GM18502 (cell line): ENCODE measurements around the gene KCTD21.
"Not testable (repeated sequence)": the region's sequence is repeated elsewhere in the genome, so short reads cannot be mapped to it uniquely, and the experiment has no call there.

Source experiments
- ATAC-seq: cut with Tn5 transposase; IDR thresholded peaks from one replicate; pipeline ENCODE4 v1.9.1; 2021; ENCODE audit warnings: mild to moderate bottlenecking; ENCODE audit not compliant: unreplicated experiment, poor library complexity

KCTD21 gene, protein sequence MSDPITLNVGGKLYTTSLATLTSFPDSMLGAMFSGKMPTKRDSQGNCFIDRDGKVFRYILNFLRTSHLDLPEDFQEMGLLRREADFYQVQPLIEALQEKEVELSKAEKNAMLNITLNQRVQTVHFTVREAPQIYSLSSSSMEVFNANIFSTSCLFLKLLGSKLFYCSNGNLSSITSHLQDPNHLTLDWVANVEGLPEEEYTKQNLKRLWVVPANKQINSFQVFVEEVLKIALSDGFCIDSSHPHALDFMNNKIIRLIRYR

DNA sequence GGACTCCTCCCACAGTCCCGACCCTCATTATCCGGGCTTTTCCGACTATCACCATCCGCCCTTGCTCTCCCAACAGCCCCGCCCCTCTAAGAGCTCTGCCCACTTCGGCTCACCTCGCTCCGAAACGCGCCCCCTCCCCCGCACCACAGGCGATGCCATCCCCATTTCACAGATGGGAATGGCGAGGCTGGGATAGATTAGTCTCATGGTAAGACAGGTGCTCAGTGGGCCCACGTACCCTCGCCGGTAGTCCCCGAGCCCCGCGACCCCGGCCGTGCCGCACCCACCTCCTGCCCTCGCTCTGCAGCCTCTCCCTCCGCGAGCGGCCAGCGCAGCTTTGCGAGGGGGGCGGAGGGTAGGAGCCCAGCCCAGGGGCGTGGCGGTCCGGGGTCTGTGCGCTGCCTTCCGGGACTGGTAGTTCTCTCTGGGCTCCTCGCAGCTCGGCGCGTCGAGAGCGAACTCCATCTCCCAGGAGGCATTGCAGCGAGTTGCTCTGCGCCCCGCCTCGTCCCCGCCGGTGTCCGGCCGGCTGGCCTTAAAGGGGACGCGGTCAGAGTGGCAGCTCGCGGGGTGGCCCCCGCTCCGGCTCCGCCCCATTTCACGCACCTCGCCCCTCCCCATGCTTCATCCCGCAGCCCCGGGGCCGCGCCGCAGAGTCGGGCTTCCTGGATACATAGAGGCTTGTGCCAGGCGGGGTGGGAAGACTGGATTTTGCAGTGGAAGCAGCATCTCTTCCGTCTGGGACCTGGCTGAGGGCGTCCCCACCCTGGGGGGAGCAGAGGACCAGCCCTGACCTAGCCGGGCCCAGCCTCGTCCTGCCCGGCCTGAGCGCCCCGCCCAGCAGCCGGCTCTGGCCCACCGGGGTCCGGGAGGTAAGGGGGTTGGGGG, at the start of gene KCTD21, which contains the start of gene USP35:
TSS of gene KCTD21 (minus strand) at position 341 of the 888 bp plus-strand sequence. CDS start 14,072 bp downstream, outside the sequence.
TSS of gene USP35 (plus strand) at position 634 of the 888 bp plus-strand sequence. CDS start 7,327 bp downstream, outside the sequence.
- ATAC-seq: peak; percentile 98

DNA sequence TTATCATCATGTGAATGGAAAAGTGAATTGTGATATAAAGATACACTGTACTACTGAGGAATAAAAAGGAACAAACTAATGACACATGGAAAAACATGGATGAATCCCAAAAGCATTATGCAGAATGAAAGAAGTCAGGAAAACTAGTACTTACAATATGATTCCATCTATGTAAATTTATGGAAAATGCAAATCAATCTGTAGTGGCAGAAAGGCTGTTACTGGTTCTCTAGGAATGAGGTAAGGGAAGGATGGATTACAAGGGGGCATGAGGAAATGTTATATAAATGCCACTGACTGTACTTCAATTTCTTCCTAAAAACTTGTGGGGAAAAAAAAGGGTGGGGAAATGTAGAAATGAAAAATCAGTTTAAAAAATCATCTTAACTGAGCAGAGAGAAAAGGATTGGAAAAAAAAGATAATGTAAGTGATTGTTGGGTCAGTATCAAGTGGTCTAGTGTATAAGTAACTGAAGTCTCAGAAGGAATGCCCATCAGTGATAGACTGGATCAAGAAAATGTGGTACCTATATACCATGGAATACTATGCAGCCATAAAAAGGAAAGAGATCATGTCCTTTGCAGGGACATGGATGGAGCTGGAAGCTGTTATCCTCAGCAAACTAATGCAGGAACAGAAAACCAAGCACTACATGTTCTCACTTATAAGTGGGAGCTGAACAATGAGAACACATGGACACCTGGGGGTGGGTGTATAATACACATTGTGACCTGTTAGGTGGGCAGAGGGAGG, 49.0 kb upstream of the KCTD21 start:
- no peak for ATAC-seq

DNA sequence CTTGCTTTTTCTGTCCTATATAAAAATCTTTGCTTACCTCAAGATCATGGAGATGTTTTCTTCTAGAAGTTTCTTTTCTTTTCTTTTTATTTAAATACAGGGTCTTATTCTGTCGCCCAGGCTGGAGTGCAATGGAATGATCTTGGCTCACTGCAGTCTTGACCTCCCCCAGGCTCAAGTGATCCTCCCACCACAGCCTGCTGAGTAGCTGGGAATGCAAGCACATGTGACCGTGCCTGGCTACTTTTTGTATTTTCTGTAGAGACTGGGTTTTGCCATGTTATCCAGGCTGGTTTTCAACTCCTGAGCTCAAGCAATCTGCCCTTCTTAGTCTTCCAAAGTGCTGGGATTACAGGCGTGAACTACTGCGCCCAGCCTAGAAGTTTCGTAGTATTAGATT, 45.6 kb upstream of the KCTD21 start:
- ATAC-seq: no peak

DNA sequence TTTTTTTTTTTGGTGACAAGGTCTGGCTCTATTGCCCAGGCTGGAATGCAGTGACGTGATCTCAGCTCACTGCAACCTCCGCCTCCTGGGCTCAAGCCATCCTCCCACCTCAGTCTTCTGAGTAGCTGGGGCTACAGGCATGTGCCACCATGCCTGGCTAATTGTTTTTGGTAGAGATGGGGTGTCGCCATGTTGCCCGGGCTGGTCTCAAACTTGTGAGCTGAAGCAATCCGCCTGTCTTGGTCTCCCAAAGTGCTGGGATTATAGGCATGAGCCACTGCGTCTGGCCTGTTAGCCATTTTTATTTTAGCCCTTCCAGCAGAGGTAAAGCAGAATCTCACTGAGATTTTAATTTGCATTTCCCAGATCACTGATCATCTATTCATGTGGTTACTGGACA, 44.6 kb upstream of the KCTD21 start:
- not testable (repeated sequence) for ATAC-seq

DNA sequence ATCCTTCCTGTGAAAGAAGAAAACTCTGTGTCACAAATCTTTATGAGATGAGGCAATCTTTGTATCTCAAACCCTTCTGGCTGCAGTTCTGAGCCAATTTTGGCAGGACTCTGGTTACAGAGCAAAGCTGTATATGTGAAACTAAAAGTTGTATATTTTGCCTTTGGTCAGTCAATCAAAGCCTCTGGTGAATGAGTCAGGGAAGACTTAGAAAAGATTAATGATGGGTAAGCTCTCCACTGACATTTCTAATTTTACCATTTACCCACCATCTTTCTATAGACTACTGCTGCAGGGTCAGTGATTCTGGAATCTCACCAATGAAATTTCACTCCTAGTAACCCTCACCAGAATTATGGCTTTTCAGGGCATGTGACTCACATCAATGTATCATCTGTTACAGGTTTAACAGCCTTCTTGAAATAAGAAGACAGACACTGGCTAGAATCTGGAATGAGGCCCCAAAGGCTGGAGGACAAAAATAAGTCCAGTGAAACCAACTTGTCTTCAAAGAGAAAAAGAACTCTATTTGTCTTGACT, 43.6 kb upstream of the KCTD21 start:
- no peak for ATAC-seq

DNA sequence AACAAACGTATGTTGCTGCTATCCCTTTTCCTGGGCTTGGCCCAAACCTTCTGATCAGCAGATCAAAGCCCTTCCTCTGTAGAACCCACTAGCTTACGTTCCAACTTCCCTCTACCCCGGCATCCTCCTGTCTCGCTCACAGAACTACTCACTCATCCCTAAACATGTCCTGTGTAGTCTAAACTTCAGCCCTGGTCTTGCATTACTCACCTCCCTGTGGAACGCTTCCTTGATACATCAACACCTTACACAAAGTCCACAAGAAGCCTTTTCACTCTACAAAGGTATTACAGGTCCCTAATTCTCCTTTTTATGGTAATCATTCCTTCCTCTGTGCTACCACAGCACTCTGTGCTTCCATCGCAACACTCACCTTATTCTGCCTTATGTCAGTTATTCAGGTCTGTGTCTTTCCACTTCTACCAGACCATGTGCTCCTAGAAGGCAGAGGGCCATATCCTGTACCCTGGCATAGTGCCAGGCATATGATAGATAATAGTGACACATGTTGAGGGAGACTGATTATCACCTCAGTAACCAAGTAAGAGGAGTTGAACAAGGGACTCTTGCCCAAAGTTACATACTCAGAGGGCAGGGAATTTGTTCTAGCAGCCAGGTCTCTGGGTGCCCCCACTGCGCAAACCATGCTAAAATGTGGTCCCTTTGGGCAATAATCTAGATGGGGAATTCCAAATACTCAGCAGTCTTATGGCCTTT, 41.9 kb upstream of the KCTD21 start:
- no peak for ATAC-seq

DNA sequence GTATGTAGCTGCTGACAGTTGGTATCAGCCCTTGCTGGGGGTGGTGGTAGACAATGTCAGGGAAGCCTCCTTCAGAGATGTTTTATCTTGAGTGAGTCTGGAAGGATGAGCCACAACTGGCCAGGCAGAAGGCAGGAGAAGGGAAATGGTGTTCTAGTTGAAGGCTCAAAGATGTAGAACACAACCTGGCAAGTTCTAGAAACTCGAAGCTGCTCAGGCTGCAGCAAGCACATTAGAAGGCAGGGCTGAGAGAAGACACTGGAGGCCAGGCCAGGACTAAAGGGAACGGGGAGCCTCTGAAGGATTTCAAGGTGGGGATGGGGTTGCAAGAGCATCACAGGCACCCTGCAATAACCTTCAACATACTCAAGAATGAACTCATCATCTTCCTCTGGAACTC, 40.7 kb upstream of the KCTD21 start:
- no peak for ATAC-seq

DNA sequence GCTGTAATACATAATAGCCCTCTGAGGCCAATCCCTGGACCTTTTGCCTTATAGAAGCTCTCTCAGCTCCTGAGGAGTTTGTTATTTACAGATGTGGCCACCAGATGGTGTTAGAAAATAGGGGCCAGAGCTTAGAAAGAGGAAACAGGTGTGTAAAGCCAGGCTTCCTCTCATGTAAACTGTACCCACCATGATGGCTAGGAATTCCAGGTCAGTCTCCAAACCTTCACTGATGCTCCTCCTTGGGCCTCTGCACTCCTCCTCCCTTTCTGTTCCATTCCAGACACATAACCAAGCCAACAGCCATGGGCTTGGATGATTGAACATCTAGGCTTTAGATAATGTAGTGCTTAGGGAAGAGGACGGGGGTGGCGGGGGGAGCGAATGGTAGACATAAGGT, 40.0 kb upstream of the KCTD21 start:
- peak; percentile 71 for ATAC-seq

DNA sequence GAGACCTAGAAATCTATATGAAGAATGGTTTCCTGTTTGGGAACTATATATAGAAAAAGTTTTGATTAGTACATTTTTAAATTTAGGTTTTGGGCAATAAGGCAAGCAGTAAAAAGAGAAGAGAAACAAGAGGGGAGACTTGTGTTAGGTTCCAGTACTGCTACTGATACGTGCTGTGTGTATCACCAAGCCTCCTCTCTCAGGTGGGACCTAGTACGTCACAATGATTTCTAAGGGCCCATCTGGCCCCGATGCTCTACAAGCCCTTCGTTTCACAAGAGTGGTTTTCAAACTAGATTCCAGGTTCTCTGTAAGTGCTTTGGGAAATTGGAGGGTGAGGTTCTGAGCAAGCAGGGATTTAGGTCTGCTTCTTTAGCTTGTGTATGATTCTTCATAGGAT, 39.5 kb upstream of the KCTD21 start:
- peak; percentile 33 for ATAC-seq

DNA sequence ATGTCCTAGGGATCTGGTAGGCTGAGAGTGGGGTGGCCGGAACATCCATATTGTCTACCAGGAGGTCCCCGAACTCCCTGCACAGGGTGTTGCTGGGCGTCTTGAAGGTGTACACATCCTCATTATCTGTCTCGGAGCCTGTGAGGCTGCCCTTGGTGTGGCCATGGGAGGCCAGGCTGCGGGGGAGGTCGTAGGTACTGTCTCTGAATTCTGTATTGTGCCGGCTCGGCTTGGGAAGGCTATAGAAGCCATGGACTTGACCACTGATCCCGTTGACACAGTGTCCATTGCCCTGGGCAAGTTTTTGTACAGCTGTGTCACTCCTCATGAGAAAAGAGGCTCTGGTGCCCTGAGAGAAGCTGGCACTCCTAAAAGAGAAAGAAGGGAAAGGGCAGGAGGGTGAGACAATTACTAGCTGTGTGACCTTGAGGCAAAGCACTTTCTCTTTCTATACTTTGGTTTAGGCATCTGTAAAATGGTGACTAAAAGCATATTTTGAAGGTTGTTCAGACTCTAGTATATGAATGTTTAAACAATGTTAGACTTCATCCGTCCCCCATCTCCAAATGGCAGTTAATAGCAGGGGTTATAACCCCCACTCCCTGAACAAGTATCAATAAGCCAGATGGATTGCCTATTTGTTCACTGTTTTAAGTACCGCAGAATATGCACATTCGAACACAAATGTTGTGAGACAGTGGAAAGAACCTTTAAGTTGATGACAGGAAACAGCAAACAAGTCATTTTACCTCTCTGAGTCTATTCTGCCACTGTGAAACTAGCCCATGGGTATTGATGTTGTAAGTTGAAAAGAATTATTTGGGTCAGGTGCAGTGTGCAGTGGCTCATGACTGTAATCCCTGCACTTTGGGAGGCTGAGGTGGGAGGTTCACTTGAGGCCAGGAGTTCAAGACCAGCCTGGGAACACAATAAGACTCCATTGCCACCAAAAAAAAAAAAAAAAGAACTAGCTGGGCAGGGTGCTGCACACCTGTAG, 38.6 kb upstream of the KCTD21 start:
- ATAC-seq: no peak

DNA sequence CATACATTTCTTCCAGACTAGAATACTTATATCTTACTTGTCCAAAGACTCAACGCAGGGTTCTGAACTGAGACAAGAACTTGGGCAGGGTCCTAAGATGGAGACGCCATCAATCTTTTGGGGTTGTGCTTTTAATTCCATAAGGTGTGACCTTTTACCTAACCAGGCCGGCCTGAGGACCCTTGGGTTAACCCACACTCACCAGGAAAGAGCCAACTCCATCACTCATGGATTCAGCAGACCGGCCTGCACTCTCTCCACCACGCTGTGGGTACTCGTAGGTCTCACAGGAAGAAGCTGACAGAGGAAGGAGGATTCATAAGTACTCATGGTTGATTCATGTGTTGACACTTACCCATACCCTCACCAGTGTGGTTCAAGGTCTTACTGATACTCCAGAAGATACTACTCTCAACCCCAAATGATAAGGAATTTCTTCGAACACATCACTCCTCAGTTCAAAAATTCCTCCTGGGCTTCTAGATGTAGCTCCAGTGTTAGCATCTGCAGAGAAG, 36.5 kb upstream of the KCTD21 start:
- no peak for ATAC-seq

DNA sequence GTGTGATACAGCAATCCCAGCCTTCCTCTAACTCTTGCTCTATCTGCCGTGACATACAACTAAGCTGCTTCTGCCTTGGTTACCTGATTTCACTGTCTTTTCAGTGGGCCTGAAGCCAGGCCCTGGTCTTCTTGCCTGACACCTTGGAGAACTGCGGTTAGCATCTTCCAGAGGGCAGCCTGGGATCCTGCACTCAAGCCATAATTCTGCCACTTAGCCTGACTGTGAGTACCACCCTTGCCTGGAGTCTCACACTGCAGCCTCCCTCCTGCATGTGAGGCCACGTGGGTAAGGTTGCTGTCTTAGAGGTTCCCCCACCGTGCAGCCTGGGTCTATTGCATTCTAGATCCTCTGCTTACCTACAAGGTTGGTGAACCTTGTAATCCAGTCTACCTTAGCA, 36.1 kb upstream of the KCTD21 start:
- no peak for ATAC-seq

DNA sequence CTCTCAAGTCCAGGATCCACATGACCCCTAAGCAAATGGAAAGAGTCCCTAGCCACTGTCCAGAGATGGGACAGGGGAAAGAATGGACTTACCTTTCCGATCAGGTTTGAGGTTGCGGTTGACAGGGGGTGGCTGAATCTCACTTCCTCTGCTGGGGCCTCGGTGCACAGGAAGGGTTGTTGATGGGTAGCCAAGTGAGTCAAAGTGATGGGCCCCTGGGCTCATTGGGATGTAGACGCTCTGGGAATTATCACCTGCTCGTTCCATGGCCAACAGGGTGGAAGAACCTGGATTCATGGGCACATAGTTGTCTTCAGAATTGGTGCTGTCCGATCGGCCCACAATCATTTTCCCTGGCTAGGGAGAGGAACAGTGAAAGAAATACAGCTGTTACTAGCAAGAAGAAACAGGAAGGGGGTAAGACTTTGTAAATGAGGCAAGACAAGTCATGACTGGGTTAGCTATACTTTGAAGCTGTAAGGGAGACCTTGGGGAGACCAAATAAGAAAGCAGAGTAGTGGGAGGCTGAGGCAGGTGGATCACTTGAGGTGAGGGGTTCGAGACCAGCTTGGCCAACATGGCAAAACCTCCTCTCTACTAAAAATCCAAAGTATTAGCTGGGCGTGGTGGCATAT, 35.0 kb upstream of the KCTD21 start:
- ATAC-seq: peak; percentile 79

DNA sequence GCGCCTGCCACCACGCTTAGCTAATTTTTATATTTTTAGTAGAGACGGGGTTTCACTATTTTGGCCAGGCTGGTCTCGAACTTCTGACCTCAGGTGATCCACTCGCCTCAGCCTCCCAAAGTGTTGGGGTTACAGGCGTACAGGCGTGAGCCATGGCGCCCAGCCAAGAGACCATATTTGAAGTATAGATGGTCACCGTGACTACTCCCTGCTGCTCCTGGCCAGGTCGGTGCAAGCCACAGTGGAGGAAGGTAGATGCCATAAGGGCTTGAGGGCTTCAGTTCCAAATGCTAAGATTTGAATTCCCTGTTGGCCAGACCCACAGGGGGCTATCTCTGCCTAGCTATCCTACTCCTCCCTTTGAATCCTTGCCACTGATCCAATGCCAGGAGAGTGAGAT, 34.3 kb upstream of the KCTD21 start:
- not testable (repeated sequence) for ATAC-seq

DNA sequence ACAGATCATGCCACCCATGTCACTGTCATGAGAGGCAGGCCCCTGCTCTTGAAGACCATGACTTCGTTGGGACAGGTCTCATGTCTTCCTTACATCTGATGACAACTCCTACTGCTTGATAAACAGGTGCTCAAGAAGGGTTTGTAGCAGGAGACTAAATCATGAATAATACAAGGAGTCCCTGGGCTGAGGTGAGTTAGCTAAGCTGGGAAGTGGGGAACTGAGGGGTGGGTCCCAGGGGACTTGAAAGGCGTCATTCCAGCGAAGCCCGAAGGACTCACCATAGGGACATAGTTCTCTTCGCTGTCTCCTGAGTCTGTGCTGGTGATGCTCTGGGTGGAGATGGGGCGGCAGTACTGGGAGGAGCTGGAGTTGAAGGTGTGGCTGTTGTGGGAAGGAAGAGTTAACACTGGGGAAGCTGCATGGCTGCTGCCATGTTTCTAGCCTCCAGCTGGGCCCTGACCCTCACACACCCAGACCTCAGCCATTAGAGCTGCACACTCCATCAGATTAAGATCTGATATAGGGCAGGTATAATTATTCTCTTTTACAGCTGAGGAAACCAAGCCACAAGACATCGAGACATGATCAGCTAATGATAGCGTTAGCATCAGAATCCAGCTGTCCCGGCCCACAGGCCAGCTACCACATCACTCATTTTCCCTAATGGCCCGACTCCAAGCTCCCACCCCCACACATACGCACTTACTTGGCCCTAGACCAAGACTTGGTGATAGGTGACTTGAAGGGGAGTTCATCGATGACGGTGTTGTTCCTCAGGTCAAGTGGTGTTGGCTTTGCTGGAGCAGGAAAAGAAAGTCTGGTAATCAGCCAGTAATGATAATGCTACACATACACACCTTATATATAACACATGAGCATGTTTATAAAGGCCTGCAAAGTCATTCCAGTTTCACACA, 33.2 kb upstream of the KCTD21 start:
- no peak for ATAC-seq

DNA sequence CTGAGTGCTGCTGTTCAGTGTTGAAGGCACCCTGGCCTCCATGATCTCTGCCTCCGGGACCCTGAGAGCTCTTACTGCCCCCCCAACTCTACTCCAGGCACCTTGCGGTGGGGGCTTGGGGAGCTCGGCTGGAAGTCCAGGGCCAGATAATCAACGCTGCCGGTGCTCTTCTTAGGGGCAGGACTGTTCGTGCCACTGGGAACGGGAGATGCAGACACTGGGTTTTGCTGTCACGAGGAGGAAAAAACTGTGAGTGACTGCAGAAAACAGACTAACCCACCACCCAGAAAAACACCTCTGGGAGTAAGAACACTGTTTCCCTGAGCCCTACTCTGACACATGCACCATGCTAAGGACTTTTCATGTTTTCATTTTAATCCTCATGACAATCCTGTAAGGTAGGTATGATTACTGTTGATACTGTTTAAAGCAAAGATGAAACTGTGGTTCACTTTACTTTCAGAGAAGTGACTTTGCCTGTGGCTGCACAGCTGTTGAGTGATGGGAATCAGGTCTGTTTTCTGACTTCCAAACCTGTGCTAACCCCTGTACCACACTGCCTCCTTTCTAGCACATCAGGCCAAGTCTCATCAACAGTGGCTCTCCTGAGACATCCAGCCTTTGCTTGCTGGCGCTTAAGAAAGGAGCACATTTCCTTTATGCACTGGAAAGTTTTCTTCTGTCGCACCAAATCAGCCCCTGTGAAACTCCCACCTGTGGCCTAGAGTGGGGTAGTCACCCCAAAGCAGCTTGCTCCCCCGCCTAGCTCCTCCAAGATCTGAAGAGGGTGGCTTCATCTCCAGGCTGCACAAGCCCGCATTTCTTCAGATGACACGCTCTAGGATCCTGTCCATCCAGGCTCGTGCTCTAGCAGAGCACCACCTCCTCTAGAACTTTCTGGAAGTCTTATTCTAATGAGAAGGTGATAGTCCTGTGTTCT, 32.1 kb upstream of the KCTD21 start:
- no peak for ATAC-seq
